MCF 10A (cell line): ENCODE measurements around the gene VASH1. TPM values are rescaled to one million over a fixed set of nuclear protein-coding genes. Genes with fewer than 3 reads are reported as not detected.

ENCODE experiments used
- BruUV-seq: library from RNA; stranded (reverse); fragments of 400-500 nt; replicated peaks from 2 replicates; lab custom pipeline; 2021; lab: Mats Ljungman, UMichigan
- CTCF ChIA-PET: fragments of 300-600 bp; sonication (Branson Sonifier 250); formaldehyde crosslinking; extraction: SDS; loops from one replicate; lab custom pipeline; 2021; ENCODE audit warnings: antibody characterized with exemption, inconsistent platforms; lab: Yijun Ruan, JAX
- POLR2A ChIA-PET: fragments of 300-600, 350-650 bp; sonication (Branson Sonifier 250); formaldehyde crosslinking; extraction: SDS; loops from one replicate; lab custom pipeline; 2020; ENCODE audit warnings: antibody characterized with exemption, inconsistent platforms; lab: Yijun Ruan, JAX
- DNase-seq: peaks from one replicate; pipeline ENCODE4 v3.0.0-alpha.2; 2018; ENCODE audit not compliant: unreplicated experiment
- H3K27ac Mint-ChIP-seq: one replicate; pipeline ENCODE4 v1.8.0; 2022; ENCODE audit warnings: mild to moderate bottlenecking, low read depth, mixed read lengths; ENCODE audit not compliant: unreplicated experiment
- H3K27me3 Mint-ChIP-seq: one replicate; pipeline ENCODE4 v1.8.0; 2022; ENCODE audit warnings: mixed read lengths; ENCODE audit not compliant: insufficient read depth, unreplicated experiment
- H3K36me3 Mint-ChIP-seq: one replicate; pipeline ENCODE4 v1.8.0; 2022; ENCODE audit warnings: mild to moderate bottlenecking, moderate library complexity, mixed read lengths; ENCODE audit not compliant: insufficient read depth, unreplicated experiment
- H3K4me1 Mint-ChIP-seq: one replicate; pipeline ENCODE4 v1.8.0; 2022; ENCODE audit warnings: mixed read lengths; ENCODE audit not compliant: insufficient read depth, unreplicated experiment
- H3K4me3 Mint-ChIP-seq: one replicate; pipeline ENCODE4 v1.8.0; 2022; ENCODE audit warnings: mild to moderate bottlenecking, moderate library complexity, mixed read lengths; ENCODE audit not compliant: unreplicated experiment
- H3K9me3 Mint-ChIP-seq: one replicate; pipeline ENCODE4 v1.8.0; 2022; ENCODE audit warnings: mixed read lengths; ENCODE audit not compliant: unreplicated experiment
- CTCF ChIP-seq: fragments of 200-600 bp; IDR thresholded peaks from one replicate; pipeline ENCODE4 v1.8.0; 2022; ENCODE audit warnings: antibody characterized with exemption, mild to moderate bottlenecking; ENCODE audit not compliant: unreplicated experiment
- intact Hi-C: fragments of 100-400 bp; cut with micrococcal nuclease; formaldehyde crosslinking; loops from 2 replicates; pipeline ENCODE4 v1.14.1; 2022
- total RNA-seq: library from RNA; stranded (reverse); gene quantifications from 2 replicates; pipeline ENCODE4 v1.2.3, GENCODE V29; 2022

The VASH1 gene
- total RNA-seq, 1 experiment from 2014 or later, result 0.35 TPM

GRCh38 chr14:76724651-76725550 is 36.4 kb upstream of the VASH1 start:
- Mint-ChIP-seq H3K4me3 (no peak overlapping the region), H3K27me3 (peaks cover 56% of the 10 kb centered on the region), H3K27ac (no peak overlapping the region), H3K4me1 (peaks cover 6% of the 10 kb centered on the region), H3K9me3 (no peaks in the 10 kb centered on the region), H3K36me3 (peaks cover 6% of the 10 kb centered on the region)
- POLR2A ChIA-PET, result no interaction called here
- no TSS peak for BruUV-seq
- intact Hi-C loops, result no loop called here
- no peak for DNase-seq
- CTCF ChIA-PET, result interaction anchor here (6.6 kb wide), 1 partner anchor 15 kb away, joined by 52 read pairs; no protein-coding TSS in a partner anchor
- TF ChIP-seq CTCF, result no peak

GRCh38 chr14:76726551-76726970 is 34.7 kb upstream of the VASH1 start:
- Mint-ChIP-seq H3K27ac (no peak overlapping the region), H3K27me3 (peaks cover 72% of the 10 kb centered on the region), H3K4me3 (no peak overlapping the region), H3K4me1 (no peaks in the 10 kb centered on the region), H3K9me3 (no peaks in the 10 kb centered on the region), H3K36me3 (peaks cover 6% of the 10 kb centered on the region)
- ChIA-PET POLR2A (no interaction called here), CTCF (no interaction called here)
- TF ChIP-seq CTCF, result no peak
- intact Hi-C loops, result no loop called here
- no peak for DNase-seq
- BruUV-seq, result no TSS peak

GRCh38 chr14:76727384-76727783 is 33.9 kb upstream of the VASH1 start:
- Mint-ChIP-seq H3K36me3 (peaks cover 6% of the 10 kb centered on the region), H3K9me3 (no peaks in the 10 kb centered on the region), H3K27me3 (peaks cover 74% of the 10 kb centered on the region), H3K27ac (no peak overlapping the region), H3K4me3 (no peak overlapping the region), H3K4me1 (no peaks in the 10 kb centered on the region)
- CTCF ChIA-PET, result interaction anchor here (1.0 to 3.2 kb wide), 2 partner anchors 9 to 17 kb away, joined by 3 to 22 read pairs; no protein-coding TSS in a partner anchor
- no peak for DNase-seq
- POLR2A ChIA-PET, result no interaction called here
- no TSS peak for BruUV-seq
- TF ChIP-seq CTCF, result no peak
- intact Hi-C loops, result no loop called here

GRCh38 chr14:76727901-76728300 is 33.4 kb upstream of the VASH1 start:
- POLR2A ChIA-PET, result no interaction called here
- intact Hi-C loops, result no loop called here
- TF ChIP-seq CTCF, result no peak
- no TSS peak for BruUV-seq
- Mint-ChIP-seq H3K4me3 (no peak overlapping the region), H3K27ac (no peak overlapping the region), H3K9me3 (no peaks in the 10 kb centered on the region), H3K36me3 (peaks cover 6% of the 10 kb centered on the region), H3K4me1 (no peaks in the 10 kb centered on the region), H3K27me3 (peaks cover 74% of the 10 kb centered on the region)
- CTCF ChIA-PET, result interaction anchor here (1.0 to 3.2 kb wide), 2 partner anchors 9 to 18 kb away, joined by 3 to 22 read pairs; no protein-coding TSS in a partner anchor
- DNase-seq, result no peak
